Stimulated activated memory B cell treated with anti-CD40 and anti-IgM and Interleukin-4, amounts not matched to agents 10 μg/mL and 1 μg/mL and 100 μg/mL, for 72 hours (primary cell): ENCODE data around the gene ZCCHC24.
"Not testable (repeated sequence)": the region's sequence is repeated elsewhere in the genome, so short reads cannot be mapped to it uniquely, and the experiment has no call there.

Source experiments
- ATAC-seq: fragments of 150-1000 bp; cut with Tn5 transposase; 2 replicates; pipeline ENCODE4 v1.10.0; 2021
- H3K27ac Mint-ChIP-seq: one replicate; pipeline ENCODE4 v1.8.0; 2022; ENCODE audit warnings: mild to moderate bottlenecking, mixed read lengths
- H3K27me3 Mint-ChIP-seq: one replicate; pipeline ENCODE4 v1.8.0; 2022; ENCODE audit warnings: mixed read lengths
- H3K36me3 Mint-ChIP-seq: one replicate; pipeline ENCODE4 v1.8.0; 2022; ENCODE audit warnings: mixed read lengths
- H3K4me1 Mint-ChIP-seq: one replicate; pipeline ENCODE4 v1.8.0; 2022; ENCODE audit warnings: mixed read lengths
- H3K4me3 Mint-ChIP-seq: one replicate; pipeline ENCODE4 v1.8.0; 2022; ENCODE audit warnings: mild to moderate bottlenecking, moderate library complexity, mixed read lengths
- H3K9me3 Mint-ChIP-seq: one replicate; pipeline ENCODE4 v1.8.0; 2022; ENCODE audit warnings: mixed read lengths

Gene ZCCHC24

DNA sequence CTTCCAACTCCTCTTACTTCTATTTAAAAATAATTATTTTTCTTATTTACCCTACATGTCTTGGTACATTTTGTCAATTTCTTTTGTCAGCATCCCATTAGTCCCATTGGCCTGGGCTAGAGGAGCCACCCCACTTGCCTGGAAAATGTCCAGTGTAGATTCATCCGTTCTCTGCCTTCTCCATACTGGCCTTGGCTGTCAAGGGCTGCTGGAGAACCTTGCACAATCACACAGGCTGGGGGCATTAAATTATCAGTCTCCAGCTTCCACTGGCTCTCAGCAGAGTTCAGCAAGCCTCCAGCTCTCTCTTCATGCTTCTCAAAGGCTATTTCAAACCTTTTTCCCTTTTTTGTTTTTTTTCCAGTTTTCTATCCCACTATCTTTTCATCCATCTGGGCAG lies 13.8 kb upstream of the ZCCHC24 start:
- no peaks in the 10 kb centered on the region for H3K9me3 Mint-ChIP-seq
- no peak overlapping the region for H3K27ac Mint-ChIP-seq
- peaks cover under 1% of the 10 kb centered on the region for H3K27me3 Mint-ChIP-seq
- no peak overlapping the region for H3K4me3 Mint-ChIP-seq
- H3K4me1 Mint-ChIP-seq, result no peaks in the 10 kb centered on the region
- no peaks in the 10 kb centered on the region for H3K36me3 Mint-ChIP-seq
- ATAC-seq, result no peak

DNA sequence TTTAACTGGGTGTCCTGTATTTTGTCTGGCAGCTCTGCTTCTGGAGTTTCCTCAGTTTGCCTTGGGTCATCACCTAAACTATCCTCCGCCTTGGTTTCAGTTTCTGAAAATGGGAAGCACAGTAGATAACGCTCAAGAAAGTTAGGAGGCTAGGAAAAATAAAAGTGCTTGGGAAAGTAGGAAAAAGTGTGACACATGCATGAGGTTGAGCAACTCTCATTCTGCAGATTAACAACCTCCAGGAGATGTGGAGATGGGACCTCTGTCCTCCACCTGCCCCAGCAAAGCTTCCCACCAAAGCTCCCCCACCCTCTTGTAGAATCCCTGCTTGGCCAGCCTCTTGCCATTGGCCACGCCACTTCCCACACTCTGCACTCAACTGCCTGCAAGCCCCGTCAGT lies 13.1 kb upstream of the ZCCHC24 start:
- no peak overlapping the region for H3K4me3 Mint-ChIP-seq
- H3K9me3 Mint-ChIP-seq, result no peaks in the 10 kb centered on the region
- H3K36me3 Mint-ChIP-seq, result no peaks in the 10 kb centered on the region
- no peaks in the 10 kb centered on the region for H3K4me1 Mint-ChIP-seq
- H3K27me3 Mint-ChIP-seq, result peaks cover 8% of the 10 kb centered on the region
- ATAC-seq, result no peak
- no peak overlapping the region for H3K27ac Mint-ChIP-seq

DNA sequence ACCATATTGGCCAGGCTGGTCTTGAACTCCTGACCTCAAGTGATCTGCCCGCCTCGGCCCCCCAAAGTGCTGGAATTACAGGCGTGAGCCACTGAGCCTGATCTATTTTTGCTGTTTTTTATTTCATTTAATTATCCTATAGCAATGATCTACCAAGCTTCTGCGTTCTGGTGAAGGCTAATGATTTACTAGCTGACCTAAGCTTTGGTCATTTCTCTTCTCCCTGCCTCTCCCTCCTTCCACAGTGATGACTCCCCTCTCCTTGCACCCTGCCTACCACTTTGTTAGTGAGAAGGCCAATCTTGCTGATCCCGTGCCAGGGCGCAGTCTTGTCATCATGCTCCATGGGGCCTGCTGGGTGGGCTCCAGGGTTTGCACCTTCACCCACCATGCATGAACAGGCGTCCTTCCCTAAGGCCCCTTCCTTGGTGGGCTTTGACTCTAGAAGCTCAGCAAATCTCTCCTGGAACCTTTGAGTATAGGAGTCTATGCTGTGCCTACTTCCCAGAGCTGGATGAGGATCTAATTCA lies 11.9 kb upstream of the ZCCHC24 start:
- no peak for ATAC-seq
- Mint-ChIP-seq H3K4me3 (no peak overlapping the region), H3K9me3 (no peaks in the 10 kb centered on the region), H3K4me1 (no peaks in the 10 kb centered on the region), H3K36me3 (no peaks in the 10 kb centered on the region), H3K27ac (no peak overlapping the region), H3K27me3 (peaks cover 10% of the 10 kb centered on the region)

DNA sequence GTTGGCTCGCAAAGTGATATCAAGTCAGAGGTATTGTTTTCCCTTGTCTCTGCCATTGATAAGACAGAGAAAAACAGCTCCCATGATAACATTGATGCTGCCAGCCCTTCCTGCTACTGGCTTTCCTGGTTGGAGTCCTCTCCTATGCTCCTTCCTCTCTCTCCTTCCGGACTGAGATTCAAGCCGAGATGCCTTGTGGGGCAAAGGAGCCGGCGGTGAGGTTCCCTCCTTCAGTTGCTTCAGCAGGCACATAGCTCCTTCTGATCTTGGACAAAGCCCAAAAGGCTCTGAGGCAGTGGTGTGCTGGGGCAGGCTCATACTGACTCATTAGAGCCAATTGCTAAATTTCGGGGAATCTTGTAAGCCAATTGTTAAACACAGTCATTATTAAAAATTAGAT lies 8.8 kb upstream of the ZCCHC24 start:
- Mint-ChIP-seq H3K27ac (no peak overlapping the region), H3K27me3 (peaks cover 10% of the 10 kb centered on the region), H3K4me1 (no peaks in the 10 kb centered on the region), H3K9me3 (no peaks in the 10 kb centered on the region), H3K36me3 (no peaks in the 10 kb centered on the region), H3K4me3 (no peak overlapping the region)
- no peak for ATAC-seq

DNA sequence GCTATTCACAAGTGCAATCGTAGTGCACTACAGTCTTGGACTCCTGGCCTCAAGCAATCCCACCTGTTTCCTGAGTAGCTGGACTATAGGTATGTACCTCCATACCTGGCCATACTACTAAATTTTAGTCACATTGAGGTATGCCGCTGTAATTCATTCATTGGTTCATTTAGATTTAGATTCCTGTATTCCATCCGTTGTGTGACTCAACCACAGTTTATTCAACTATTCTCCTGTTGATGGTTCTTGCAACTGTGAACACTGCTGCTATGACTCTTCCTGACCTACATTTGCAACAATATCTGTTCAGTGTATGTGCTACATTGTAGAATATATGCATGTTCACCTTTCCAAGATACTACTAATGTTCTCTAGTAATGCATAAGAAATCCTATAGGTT lies 8.0 kb upstream of the ZCCHC24 start:
- Mint-ChIP-seq H3K4me1 (no peaks in the 10 kb centered on the region), H3K36me3 (no peaks in the 10 kb centered on the region), H3K27me3 (peaks cover 10% of the 10 kb centered on the region), H3K9me3 (no peaks in the 10 kb centered on the region), H3K27ac (no peak overlapping the region), H3K4me3 (no peak overlapping the region)
- no peak for ATAC-seq

DNA sequence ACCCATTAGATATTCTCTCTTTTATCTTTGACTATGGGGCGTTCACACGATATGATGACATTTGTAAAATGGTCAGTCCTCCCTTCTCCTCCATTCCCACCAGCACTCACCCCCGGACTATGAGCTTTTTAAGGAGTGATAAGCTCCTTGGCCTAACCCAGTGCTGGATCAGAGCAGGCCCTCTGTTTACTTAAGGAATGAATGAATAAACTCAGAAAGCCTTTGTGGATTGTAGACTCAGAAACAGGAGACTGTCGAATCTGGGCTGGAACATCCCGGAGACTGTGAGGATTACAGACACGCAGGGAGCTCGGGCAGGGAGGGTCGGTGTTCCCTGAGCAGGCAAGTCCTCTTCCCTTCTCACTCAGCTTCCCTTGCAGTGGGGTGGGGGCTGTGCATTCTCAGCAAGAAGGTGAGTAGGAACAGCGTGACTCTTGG lies 6.8 kb upstream of the ZCCHC24 start:
- H3K4me3 Mint-ChIP-seq, result no peak overlapping the region
- no peaks in the 10 kb centered on the region for H3K9me3 Mint-ChIP-seq
- no peaks in the 10 kb centered on the region for H3K4me1 Mint-ChIP-seq
- no peak overlapping the region for H3K27ac Mint-ChIP-seq
- H3K27me3 Mint-ChIP-seq, result peaks cover 10% of the 10 kb centered on the region
- H3K36me3 Mint-ChIP-seq, result no peaks in the 10 kb centered on the region
- ATAC-seq, result no peak

DNA sequence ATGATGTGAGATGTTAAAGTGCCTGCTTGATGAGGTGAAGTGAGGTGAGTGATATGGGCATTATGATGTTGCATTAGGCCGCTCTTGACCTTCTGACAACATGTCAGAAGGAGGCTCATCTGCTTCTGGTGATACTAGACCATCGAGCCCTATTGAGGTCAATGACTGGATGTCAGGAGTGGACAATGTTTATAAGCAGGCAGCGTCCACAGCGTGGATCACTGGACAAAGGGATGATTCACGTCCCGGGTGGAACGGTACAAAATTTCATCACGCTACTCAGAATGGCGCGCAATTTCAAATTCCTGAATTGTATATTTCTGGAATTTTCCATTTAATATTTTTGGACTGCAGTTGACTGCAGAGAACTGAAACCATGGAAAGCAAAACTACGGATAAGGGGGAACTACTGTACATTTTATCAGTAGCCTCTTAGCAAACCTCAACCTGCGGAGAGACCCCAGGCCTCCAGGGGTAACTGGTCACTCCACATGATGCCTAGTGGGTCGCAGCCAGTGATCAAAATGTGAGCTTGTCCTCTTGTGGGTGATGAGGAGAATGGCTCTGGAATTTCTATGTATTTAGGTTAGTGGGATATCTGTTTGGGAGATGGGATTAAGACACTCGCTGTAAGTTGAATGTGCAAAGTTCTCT lies 5.7 kb upstream of the ZCCHC24 start:
- H3K4me1 Mint-ChIP-seq, result peaks cover 9% of the 10 kb centered on the region
- H3K9me3 Mint-ChIP-seq, result no peaks in the 10 kb centered on the region
- H3K4me3 Mint-ChIP-seq, result no peak overlapping the region
- H3K36me3 Mint-ChIP-seq, result no peaks in the 10 kb centered on the region
- H3K27ac Mint-ChIP-seq, result no peak overlapping the region
- peaks cover 10% of the 10 kb centered on the region for H3K27me3 Mint-ChIP-seq
- no peak for ATAC-seq

DNA sequence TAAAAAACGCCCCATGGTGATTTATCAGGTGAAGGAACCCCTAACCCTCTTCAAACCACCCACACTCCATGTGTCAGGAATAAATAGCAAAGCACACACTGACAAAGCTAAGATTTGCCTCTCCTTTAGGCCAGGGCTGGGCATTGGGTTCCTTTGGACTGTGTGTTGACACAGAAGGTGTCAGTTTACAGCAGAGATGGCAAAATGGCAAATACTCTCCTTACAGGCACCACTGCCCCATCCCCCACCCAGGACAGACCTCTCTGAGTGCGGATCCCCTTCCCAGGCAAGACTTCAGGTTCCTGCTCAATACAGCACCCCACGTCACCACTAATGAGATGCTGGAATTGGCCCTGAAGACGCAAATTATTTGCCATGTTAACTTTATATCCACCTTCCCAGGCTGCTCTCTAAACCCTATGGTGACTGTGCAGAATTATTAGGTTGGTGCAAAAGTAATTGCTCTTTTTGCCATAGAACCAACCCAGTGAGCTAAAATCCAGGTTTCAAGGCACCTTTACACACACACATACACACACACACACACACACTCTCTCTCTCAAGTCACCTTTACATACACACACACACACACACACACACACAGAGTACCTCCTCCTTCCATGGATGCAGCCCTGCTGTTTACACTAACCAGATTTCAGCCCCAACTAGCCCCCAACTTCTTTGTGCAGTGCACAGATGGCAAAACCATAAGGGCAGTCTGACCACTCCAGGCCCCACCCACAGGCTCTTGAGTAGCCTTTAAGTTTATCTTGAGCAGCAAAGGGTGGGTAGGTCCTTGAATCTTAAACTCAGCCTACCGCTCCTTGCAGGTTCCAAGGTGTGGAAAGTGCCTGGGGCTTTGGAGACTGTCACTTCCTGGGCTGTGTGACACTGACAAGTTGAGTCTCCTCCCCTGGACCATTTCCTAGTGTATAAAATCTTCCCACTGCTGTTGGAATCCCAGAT lies 4.0 kb upstream of the ZCCHC24 start:
- Mint-ChIP-seq H3K4me1 (peaks cover 17% of the 10 kb centered on the region), H3K27ac (no peak overlapping the region), H3K36me3 (no peaks in the 10 kb centered on the region), H3K4me3 (no peak overlapping the region), H3K27me3 (peaks cover 10% of the 10 kb centered on the region), H3K9me3 (no peaks in the 10 kb centered on the region)
- no peak for ATAC-seq

DNA sequence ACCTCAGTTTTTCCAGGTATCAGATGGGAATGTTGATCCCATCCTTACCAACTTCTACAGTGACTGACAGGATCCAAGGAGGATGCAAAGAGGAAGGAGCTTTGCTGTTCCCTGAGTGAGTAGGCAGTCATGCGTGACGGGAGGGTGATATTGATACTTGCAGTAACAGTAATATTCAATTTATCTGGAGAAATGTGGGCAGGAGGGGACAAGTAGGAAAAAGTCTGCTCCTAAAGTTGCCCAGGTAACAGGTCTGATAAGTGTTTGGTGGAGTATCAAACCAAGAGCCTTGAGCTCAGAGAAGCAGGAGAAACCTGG lies 3.3 kb upstream of the ZCCHC24 start:
- ATAC-seq, result no peak
- H3K4me3 Mint-ChIP-seq, result no peak overlapping the region
- peaks cover 4% of the 10 kb centered on the region for H3K27me3 Mint-ChIP-seq
- no peaks in the 10 kb centered on the region for H3K36me3 Mint-ChIP-seq
- peaks cover 24% of the 10 kb centered on the region for H3K4me1 Mint-ChIP-seq
- H3K9me3 Mint-ChIP-seq, result no peaks in the 10 kb centered on the region
- no peak overlapping the region for H3K27ac Mint-ChIP-seq

DNA sequence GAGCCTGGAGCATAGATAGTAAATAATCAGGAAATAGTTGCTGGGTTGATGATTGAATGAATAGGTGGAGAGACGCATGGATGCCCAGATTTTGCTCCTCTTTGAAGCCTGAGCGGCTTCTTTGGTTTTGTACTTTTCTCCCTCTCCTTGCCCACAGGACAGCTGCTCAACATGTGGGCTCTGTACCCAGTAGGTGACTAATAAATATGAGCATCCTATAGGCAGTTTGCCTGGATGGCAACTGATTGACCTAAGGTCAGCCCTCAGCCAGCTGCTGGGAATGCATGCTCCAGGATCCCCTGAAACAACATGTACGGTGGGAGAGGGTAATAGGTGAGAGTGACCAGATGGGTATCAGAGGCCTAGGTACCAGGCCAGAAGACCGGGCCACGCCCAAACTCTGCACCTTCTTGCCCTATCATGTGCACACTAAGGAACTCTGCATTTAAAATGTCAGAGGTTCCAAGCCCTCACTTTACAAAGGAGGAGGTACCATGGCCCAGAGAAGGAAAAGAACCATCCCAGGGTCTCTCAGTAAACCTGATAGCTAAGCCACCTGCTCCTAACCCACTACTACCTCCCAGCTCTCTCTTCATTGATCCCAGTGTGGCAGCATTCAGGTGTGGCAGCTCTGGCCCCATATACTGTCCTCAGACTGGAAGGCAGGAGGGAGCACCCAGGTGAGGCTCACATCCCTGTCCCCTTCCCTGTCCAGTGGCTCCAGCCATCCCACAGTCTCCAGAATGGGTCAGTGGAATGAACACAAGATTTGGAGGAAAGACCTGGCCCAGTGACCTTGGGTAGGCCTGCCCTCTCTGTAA lies 2.7 kb upstream of the ZCCHC24 start:
- Mint-ChIP-seq H3K4me1 (peaks cover 30% of the 10 kb centered on the region), H3K36me3 (no peaks in the 10 kb centered on the region), H3K4me3 (no peak overlapping the region), H3K27me3 (no peaks in the 10 kb centered on the region), H3K27ac (no peak overlapping the region), H3K9me3 (no peaks in the 10 kb centered on the region)
- ATAC-seq, result no peak

DNA sequence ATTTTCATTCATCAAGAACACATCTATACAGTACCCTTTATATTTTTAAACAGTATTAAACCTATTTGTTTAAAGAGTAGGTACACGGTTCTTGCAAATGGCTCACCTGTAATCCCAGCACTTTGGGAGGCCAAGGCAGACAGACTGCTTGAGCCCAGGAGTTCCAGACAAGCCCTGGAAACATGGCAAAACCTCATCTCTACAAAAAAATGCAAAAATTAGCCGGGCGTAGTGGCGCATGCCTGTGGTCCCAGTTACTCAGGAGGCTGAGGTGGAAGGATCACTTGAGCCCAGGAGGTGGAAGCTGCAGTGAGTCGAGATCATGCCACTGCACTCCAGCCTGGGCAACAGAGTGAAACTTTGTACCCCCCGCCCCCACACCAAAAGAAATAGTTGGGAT lies 1.8 kb upstream of the ZCCHC24 start:
- peaks cover 31% of the 10 kb centered on the region for H3K4me1 Mint-ChIP-seq
- not testable (repeated sequence) for H3K27me3 Mint-ChIP-seq, ATAC-seq, H3K27ac Mint-ChIP-seq, H3K36me3 Mint-ChIP-seq, H3K9me3 Mint-ChIP-seq
- H3K4me3 Mint-ChIP-seq, result peak overlapping the region; percentile 74

DNA sequence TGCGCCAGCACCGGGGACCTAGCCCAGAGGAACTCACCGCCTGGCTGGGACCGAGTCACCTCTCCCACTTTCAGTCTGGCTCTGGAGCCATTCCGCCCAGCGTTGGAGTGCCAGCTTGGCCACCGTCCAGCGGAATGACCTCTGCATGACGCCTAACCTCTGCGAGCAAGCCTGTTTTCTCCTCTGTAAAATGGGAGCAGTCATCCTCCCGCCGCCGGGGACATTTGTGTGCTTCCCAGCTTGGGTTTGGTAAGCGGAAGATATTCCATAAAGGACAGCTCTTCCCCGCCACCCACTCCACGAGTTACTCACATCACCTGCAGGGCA lies 1.3 kb upstream of the ZCCHC24 start:
- Mint-ChIP-seq H3K9me3 (no peaks in the 10 kb centered on the region), H3K4me1 (peaks cover 31% of the 10 kb centered on the region), H3K27me3 (no peaks in the 10 kb centered on the region), H3K4me3 (peak overlapping the region; percentile 74), H3K27ac (peak overlapping the region; percentile 12), H3K36me3 (no peaks in the 10 kb centered on the region)
- ATAC-seq, result no peak

DNA sequence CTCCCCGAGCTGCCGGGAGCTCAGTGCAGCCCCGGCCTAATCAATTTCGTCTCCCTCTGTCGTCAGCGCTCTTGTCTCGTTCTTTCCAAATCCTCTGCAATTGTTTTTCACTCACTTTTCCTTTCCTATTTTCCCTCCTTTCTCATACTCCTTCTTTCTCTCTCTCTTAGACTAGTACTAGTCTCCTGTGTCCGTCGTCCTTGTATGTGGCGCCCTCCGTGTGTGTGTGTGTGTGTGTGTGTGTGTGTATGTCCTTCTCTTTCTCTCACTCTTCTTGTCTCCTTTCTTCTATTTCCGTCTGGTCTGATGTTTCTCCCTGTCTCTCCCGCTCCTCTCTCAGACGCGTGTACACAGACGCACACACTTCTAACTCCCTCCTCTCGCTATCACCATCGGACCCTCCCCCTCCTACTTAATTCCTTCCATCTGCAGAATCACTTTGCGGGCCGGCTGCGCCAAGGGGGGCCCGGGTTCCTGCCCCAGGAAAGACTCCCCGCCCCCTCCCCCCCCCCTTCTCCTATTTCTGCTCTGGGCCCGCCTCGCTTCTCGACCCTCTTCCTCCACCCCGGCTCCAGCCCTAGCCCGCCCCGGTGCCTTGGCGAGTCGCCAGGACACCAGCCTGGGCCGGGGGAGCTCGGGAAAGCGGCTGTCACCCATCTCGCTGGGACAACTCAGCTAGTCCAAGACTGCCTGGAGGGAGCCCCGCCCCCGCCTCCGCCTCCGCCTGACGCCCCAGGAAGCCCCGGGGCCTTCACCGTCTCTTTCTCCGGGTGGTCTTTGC lies 743 bp upstream of the ZCCHC24 start:
- no peaks in the 10 kb centered on the region for H3K9me3 Mint-ChIP-seq
- H3K36me3 Mint-ChIP-seq, result no peaks in the 10 kb centered on the region
- ATAC-seq, result peak; percentile 0
- peak overlapping the region; percentile 12 for H3K27ac Mint-ChIP-seq
- H3K4me1 Mint-ChIP-seq, result peaks cover 31% of the 10 kb centered on the region
- no peaks in the 10 kb centered on the region for H3K27me3 Mint-ChIP-seq
- peak overlapping the region; percentile 74 for H3K4me3 Mint-ChIP-seq

DNA sequence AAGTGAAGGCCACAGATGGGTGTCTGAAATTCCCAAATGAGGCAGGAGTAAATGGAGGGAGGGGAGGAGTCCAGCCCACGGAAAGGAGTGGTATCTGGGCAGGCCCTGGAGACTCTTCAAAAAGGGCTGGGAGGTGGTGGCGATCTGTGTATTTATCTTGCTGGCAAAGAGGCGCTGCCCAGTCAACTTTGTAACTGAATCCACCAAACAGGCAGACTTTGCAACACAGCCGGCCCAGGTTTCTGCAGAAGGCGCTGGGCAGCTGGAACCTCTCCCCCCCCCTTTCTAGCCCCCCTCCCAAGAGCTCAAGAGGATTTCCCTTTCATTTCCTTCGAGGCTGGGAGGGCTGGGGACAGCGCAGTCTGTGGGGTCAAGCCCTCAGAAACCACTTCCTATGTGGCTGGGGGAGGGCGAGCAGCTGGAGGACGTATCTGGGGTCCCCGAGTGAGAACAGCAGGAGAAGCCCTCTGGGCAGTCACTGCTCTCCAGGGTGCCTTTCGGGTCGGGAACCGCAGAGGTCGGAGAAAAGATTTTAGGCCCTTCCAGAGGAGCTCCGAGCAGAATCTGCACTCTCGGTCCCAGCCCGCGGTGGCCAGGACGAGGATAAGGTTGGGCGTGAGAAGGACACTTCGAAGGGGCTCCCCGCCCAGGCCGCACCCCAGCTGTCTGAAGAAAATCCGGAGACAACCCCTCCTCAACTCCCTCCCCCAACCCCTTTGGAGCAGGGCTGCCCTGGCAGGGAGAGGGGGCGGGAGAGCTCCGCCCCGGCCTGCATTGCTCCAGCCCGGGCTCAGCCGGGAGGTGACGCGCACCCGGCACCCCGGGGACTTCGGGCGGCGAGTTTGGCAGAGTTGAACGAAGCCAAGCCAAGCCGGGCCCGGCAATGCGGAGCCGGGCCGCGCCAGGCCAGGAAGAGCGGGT lies 965 bp downstream of the ZCCHC24 start:
- no peaks in the 10 kb centered on the region for H3K27me3 Mint-ChIP-seq
- H3K36me3 Mint-ChIP-seq, result no peaks in the 10 kb centered on the region
- H3K4me3 Mint-ChIP-seq, result peak overlapping the region; percentile 83
- H3K4me1 Mint-ChIP-seq, result peaks cover 31% of the 10 kb centered on the region
- no peaks in the 10 kb centered on the region for H3K9me3 Mint-ChIP-seq
- H3K27ac Mint-ChIP-seq, result peak overlapping the region; percentile 59
- peak; percentile 35 for ATAC-seq
